Keratinocyte (primary cell): ENCODE measurements around the gene WDR49.

ENCODE experiments used
- EZH2 ChIP-seq: IDR thresholded peaks from one replicate; pipeline ENCODE4 v1.6.1; 2012; ENCODE audit warnings: inconsistent platforms, mild to moderate bottlenecking, low read length, moderate library complexity
- TF ChIP-seq, protein P1 (sequence below), 3 experiments: IDR thresholded peaks in 1 of 3; conservative IDR thresholded peaks in 1 of 3; optimal IDR thresholded peaks in 1 of 3; 2 replicates in 2 of 3; 3 replicates in 1 of 3; pipeline versions ENCODE3 to v1.5.1; 2011; ENCODE audit warnings: low read length in 3 of 3, mild to moderate bottlenecking in 3 of 3, moderate library complexity in 2 of 3, control low read depth in 1 of 3, inconsistent platforms in 1 of 3; ENCODE audit not compliant: insufficient read depth in 2 of 3; ENCODE audit errors: extremely low read depth in 1 of 3

DNA sequence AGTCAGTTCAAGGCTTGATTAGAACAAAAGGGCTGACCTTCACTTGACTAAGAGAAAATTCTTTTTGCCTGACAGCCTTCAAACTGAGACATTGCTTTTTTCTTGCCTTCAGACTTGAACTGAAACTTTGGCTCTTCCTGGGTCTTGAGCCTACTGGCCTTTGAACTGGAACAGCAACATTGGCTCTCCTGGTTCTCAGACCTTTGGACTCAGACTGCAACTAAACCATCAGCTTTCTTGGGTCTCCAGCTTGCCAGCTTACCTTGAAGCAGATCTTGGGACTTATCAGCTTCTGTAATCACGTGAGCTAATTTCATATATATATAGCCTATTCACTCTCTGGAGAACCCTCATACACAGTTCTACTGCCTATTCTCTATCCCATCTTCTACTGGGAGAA lies 19.5 kb upstream of the WDR49 start:
- TF ChIP-seq, protein P1, sequence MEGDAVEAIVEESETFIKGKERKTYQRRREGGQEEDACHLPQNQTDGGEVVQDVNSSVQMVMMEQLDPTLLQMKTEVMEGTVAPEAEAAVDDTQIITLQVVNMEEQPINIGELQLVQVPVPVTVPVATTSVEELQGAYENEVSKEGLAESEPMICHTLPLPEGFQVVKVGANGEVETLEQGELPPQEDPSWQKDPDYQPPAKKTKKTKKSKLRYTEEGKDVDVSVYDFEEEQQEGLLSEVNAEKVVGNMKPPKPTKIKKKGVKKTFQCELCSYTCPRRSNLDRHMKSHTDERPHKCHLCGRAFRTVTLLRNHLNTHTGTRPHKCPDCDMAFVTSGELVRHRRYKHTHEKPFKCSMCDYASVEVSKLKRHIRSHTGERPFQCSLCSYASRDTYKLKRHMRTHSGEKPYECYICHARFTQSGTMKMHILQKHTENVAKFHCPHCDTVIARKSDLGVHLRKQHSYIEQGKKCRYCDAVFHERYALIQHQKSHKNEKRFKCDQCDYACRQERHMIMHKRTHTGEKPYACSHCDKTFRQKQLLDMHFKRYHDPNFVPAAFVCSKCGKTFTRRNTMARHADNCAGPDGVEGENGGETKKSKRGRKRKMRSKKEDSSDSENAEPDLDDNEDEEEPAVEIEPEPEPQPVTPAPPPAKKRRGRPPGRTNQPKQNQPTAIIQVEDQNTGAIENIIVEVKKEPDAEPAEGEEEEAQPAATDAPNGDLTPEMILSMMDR (optimal IDR thresholded peaks at IDR 0.05 in 1 of 3, IDR thresholded peaks at IDR 0.05 in 1 of 3, conservative IDR thresholded peaks at IDR 0.05 in 1 of 3; ENCODE audit: extremely low read depth in 1 of 3, insufficient read depth in 2 of 3, low read length in 3 of 3): no peak
- no peak for TF ChIP-seq EZH2
